Umbilical cord (tissue), 2 donors: ENCODE measurements around the gene UPK3BL2. TPM values are rescaled to one million over a fixed set of nuclear protein-coding genes. Genes with fewer than 3 reads are reported as not detected.
"Not testable (repeated sequence)": the region's sequence is repeated elsewhere in the genome, so short reads cannot be mapped to it uniquely, and the experiment has no call there.

Source experiments
- DNase-seq: peaks from one replicate; pipeline ENCODE4 v3.0.0-alpha.2; 2015; ENCODE audit warnings: low spot score
- total RNA-seq: library from RNA; depleted of rRNA; stranded (reverse); fragments of >200 nt; gene quantifications from one replicate; pipeline ENCODE4 v1.2.3, GENCODE V29; 2014; ENCODE audit warnings: low replicate concordance; ENCODE audit not compliant: insufficient read depth

UPK3BL2 gene
- total RNA-seq, 1 donor from 2014 or later = 21.9 TPM

DNA sequence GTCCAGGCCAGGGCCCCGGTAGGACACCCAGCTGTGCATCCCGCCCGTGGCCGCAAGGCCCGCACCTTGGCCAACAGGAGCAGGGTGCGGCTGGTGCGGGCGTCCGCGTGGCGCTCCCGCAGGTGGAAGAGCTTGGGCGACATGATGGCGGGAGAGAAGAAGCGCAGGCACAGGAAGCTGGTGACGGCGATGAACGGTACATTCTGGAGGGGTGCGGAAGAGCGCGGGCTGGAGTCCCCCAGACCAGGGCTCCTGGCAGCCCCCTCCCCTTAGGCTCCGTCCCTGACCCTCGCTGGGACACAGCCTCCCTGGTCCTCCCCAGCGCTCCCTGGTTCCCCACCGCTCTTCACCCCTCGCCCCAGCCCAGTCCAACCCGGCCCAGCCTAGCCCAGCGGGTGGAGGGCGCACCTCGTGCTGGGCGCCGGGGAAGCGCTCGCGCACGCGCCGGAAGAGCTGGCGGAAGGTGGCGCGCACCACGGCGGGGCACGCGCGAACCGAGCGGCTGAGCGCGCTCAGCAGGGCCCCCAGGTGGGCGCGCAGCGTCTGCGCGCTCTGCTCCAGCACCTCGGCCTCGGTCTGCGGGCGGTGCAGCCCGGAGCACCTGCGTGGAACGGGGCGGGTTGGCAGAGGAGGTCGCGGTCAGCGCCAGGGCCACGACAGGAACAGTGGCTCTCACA, 48.9 kb downstream of the UPK3BL2 start:
- not testable (repeated sequence) for DNase-seq

DNA sequence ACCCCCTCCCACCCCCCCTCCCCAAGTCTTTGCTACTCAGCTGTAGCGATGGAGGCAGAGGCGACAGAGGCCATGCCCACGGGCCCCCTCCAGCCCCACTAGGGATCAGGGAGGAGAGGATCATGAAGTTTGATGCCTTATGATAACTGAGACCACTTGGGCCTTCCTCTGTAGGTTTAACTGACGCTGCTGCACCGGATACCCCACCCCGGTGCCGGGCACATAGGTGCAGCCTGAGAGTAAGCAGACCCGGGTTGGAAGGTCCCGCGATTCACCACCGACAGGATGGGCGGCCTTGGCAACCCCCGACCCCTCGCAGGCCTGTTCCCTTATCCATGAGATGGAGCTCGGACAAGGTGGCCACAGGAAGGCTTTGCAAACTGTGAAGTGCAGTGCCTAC, 49.5 kb downstream of the UPK3BL2 start:
- DNase-seq = not testable (repeated sequence)

- not testable (repeated sequence) for DNase-seq
These were observed 50.1 kb downstream of the UPK3BL2 start for GRCh38 chr7:102493220-102493935.

GRCh38 chr7:102490529-102491075, 52.9 kb downstream of the UPK3BL2 start:
- not testable (repeated sequence) for DNase-seq

Other genes starting within 250 kb of the UPK3BL2 start
- gene SPDYE6, start 187.3 kb downstream of the UPK3BL2 start, total RNA-seq = not detected
- 21.2 TPM for gene PRKRIP1, start 147.3 kb downstream of the UPK3BL2 start, total RNA-seq
- 3.6 TPM for gene ORAI2, start 110.1 kb downstream of the UPK3BL2 start, total RNA-seq
- 32.0 TPM for gene ALKBH4, start 78.8 kb downstream of the UPK3BL2 start, total RNA-seq
- gene LRWD1, start 78.7 kb downstream of the UPK3BL2 start, total RNA-seq = 14.0 TPM
- 5.5 TPM for gene POLR2J, start 64.8 kb downstream of the UPK3BL2 start, total RNA-seq
- gene RASA4B, start 25.9 kb downstream of the UPK3BL2 start, total RNA-seq = 1.4 TPM
- 2.6 TPM for gene SPDYE2, start 7.5 kb upstream of the UPK3BL2 start, total RNA-seq
- 27.0 TPM for gene POLR2J3, start 28.9 kb upstream of the UPK3BL2 start, total RNA-seq
- 9.9 TPM for gene RASA4, start 73.1 kb upstream of the UPK3BL2 start, total RNA-seq
- 142 TPM for gene UPK3BL1, start 99.1 kb upstream of the UPK3BL2 start, total RNA-seq
- gene SPDYE2B, start 106.6 kb upstream of the UPK3BL2 start, total RNA-seq = 2.6 TPM
- gene POLR2J2, start 128.0 kb upstream of the UPK3BL2 start, total RNA-seq = 6.0 TPM
- 39.5 TPM for gene FAM185A, start 205.3 kb upstream of the UPK3BL2 start, total RNA-seq